Measurements from ENCODE around the gene SYNE1. TPM values are rescaled to one million over a fixed set of nuclear protein-coding genes. Genes with fewer than 3 reads are reported as not detected.

Gene SYNE1
- total and polyA plus RNA-seq, 10 of the 15 experiments (the other 5 are each of a cell fraction or from before 2014, with no cell fraction given) = 2.3 to 28.7 (median 14.1) TPM

- in situ Hi-C loops (cut with MboI) (no loop called here), intact Hi-C loops (cut with micrococcal nuclease; ENCODE audit: unreplicated experiment) (no loop called here)
- BruUV-seq (replicated peaks) = no TSS peak
- CTCF ChIA-PET = interaction anchor here (0.6 kb wide), 1 partner anchor 363 kb away, joined by 3 read pairs; no protein-coding TSS in a partner anchor
- Histone ChIP-seq H3K36me3 (ENCODE audit: control insufficient read depth in 2 of 2, insufficient read depth in 2 of 2, low read length in 1 of 2) (no peaks in the 10 kb centered on the region), H3K4me1 (ENCODE audit: control insufficient read depth, insufficient read depth, low read length) (no peaks in the 10 kb centered on the region), H3K9ac (ENCODE audit: control insufficient read depth, insufficient read depth, low read length) (no peak overlapping the region), H4K20me1 (ENCODE audit: control insufficient read depth, insufficient read depth) (no peaks in the 10 kb centered on the region), H3K79me2 (ENCODE audit: control insufficient read depth, insufficient read depth, low read length) (no peaks in the 10 kb centered on the region), H3K27me3 (replicated peaks in 1 of 2; ENCODE audit: control insufficient read depth in 2 of 2, insufficient read depth in 2 of 2, low read length in 1 of 2) (no peaks in the 10 kb centered on the region), H3K9me3 (replicated peaks; ENCODE audit: control insufficient read depth, insufficient read depth, low read length) (no peaks in the 10 kb centered on the region), H3K4me3 (no peak overlapping the region), H3K4me2 (ENCODE audit: control insufficient read depth, insufficient read depth) (no peak overlapping the region), H2AFZ (ENCODE audit: control insufficient read depth, low read depth, low read length) (no peak overlapping the region), H3K27ac (ENCODE audit: control insufficient read depth, insufficient read depth) (no peak overlapping the region)
- POLR2A ChIA-PET = no interaction called here
- 48% methylated on average over 1 of the region's 1 CpG for WGBS (ENCODE audit: insufficient coverage, insufficient replicate concordance, low lambda C conversion rate, missing lambda C conversion rate)
- ATAC-seq (no peak), DNase-seq (ENCODE audit: low read depth, low spot score) (no peak), FAIRE-seq (no peak)
- SMC1A ChIA-PET (ENCODE audit: uncharacterized antibody, unreplicated experiment) = no interaction called here
- RAD21 ChIA-PET (ENCODE audit: unreplicated experiment) = no interaction called here
- TF ChIP-seq RUNX3 (IDR thresholded peaks at IDR 0.05; ENCODE audit: low read length) (no peak), CEBPZ (IDR thresholded peaks at IDR 0.05; ENCODE audit: low read depth, low read length) (no peak), SUZ12 (IDR thresholded peaks at IDR 0.05; ENCODE audit: unreplicated experiment) (no peak), RELA (IDR thresholded peaks at IDR 0.05; ENCODE audit: borderline replicate concordance, partially characterized antibody) (no peak)
Observed at GRCh38 chr6:152594701-152595100, 42.5 kb downstream of the SYNE1 start.

- BruUV-seq (replicated peaks) = no TSS peak
- RAD21 ChIA-PET (ENCODE audit: unreplicated experiment) = no interaction called here
- no peaks in the 10 kb centered on the region for H3K4me1 ChIP-seq (ENCODE audit: control insufficient read depth, insufficient read depth, low read length)
- TF ChIP-seq HSF1 (IDR thresholded peaks at IDR 0.05; ENCODE audit: low read depth, low read length) (no peak), SPI1 (IDR thresholded peaks at IDR 0.05; ENCODE audit: borderline replicate concordance, insufficient read depth, low read depth, low read length) (no peak), ZNF207 (IDR thresholded peaks at IDR 0.05; ENCODE audit: borderline replicate concordance) (no peak), EZH2 (IDR thresholded peaks at IDR 0.05; ENCODE audit: borderline replicate concordance, control insufficient read depth, low read depth, low read length) (no peak)
- no peaks in the 10 kb centered on the region for H3K36me3 ChIP-seq (ENCODE audit: control insufficient read depth in 2 of 2, insufficient read depth in 2 of 2, low read length in 1 of 2)
- POLR2A ChIA-PET = interaction anchor here (0.5 kb wide), 1 partner anchor 53 kb away, joined by 4 read pairs; no protein-coding TSS in a partner anchor
- CTCF ChIA-PET = no interaction called here
- intact Hi-C loops (cut with micrococcal nuclease; ENCODE audit: unreplicated experiment) = no loop called here
- H3K27me3 ChIP-seq (replicated peaks in 1 of 2; ENCODE audit: control insufficient read depth in 2 of 2, insufficient read depth in 2 of 2, low read length in 1 of 2) = no peaks in the 10 kb centered on the region
- H3K79me2 ChIP-seq (ENCODE audit: control insufficient read depth, insufficient read depth, low read length) = no peaks in the 10 kb centered on the region
- SMC1A ChIA-PET (ENCODE audit: uncharacterized antibody, unreplicated experiment) = no interaction called here
- H3K4me3 ChIP-seq = no peak overlapping the region
- no peak overlapping the region for H3K27ac ChIP-seq (ENCODE audit: control insufficient read depth, insufficient read depth)
- in situ Hi-C loops (cut with MboI) = no loop called here
- no peak overlapping the region for H3K9ac ChIP-seq (ENCODE audit: control insufficient read depth, insufficient read depth, low read length)
- no peak overlapping the region for H3K4me2 ChIP-seq (ENCODE audit: control insufficient read depth, insufficient read depth)
- FAIRE-seq = no peak
- H3K9me3 ChIP-seq (replicated peaks; ENCODE audit: control insufficient read depth, insufficient read depth, low read length) = no peaks in the 10 kb centered on the region
- ATAC-seq = no peak
- no peaks in the 10 kb centered on the region for H4K20me1 ChIP-seq (ENCODE audit: control insufficient read depth, insufficient read depth)
- 25% methylated on average over 1 of the region's 1 CpG for WGBS (ENCODE audit: insufficient coverage, insufficient replicate concordance, low lambda C conversion rate, missing lambda C conversion rate)
- no peak overlapping the region for H2AFZ ChIP-seq (ENCODE audit: control insufficient read depth, low read depth, low read length)
- no peak for DNase-seq (ENCODE audit: low read depth, low spot score)
Observed at GRCh38 chr6:152588456-152588855, 48.7 kb downstream of the SYNE1 start.
